ENCODE results near the gene NXPH4.

NXPH4 gene

GRCh38 chr12:57216014-57216911 is at the start of gene NXPH4:
TSS of gene NXPH4 (plus strand) at chr12:57216794. CDS start at chr12:57216970, 176 bp downstream.
- DNase-seq (ENCODE audit: low read depth in 2 of 2): no peak

- peak; percentile 21 to 37 for DNase-seq (ENCODE audit: low read depth in 2 of 2)
These were observed 49.6 kb upstream of the NXPH4 start for GRCh38 chr12:57166971-57167371.

- DNase-seq (ENCODE audit: low read depth in 2 of 2): no peak
These were observed 48.5 kb upstream of the NXPH4 start for GRCh38 chr12:57168058-57168457.

GRCh38 chr12:57169046-57169795 is 47.4 kb upstream of the NXPH4 start:
- no peak for DNase-seq (ENCODE audit: low read depth in 2 of 2)

GRCh38 chr12:57169969-57170368 is 46.6 kb upstream of the NXPH4 start:
- DNase-seq (ENCODE audit: low read depth in 2 of 2): no peak

- no peak for DNase-seq (ENCODE audit: low read depth in 2 of 2)
These were observed 46.2 kb upstream of the NXPH4 start for GRCh38 chr12:57170408-57170807.

- DNase-seq (ENCODE audit: low read depth in 2 of 2): no peak
These were observed 45.7 kb upstream of the NXPH4 start for GRCh38 chr12:57170927-57171326.

GRCh38 chr12:57171668-57172067 is 44.9 kb upstream of the NXPH4 start:
- DNase-seq (ENCODE audit: low read depth in 2 of 2): no peak

- DNase-seq (ENCODE audit: low read depth in 2 of 2): no peak
These were observed 43.5 kb upstream of the NXPH4 start for GRCh38 chr12:57173089-57173488.

GRCh38 chr12:57173683-57174082 is 42.9 kb upstream of the NXPH4 start:
- DNase-seq (ENCODE audit: low read depth in 2 of 2): no peak

- DNase-seq (ENCODE audit: low read depth in 2 of 2): peak; percentile 16 to 54
These were observed 41.0 kb upstream of the NXPH4 start for GRCh38 chr12:57175428-57176138.

- no peak for DNase-seq (ENCODE audit: low read depth in 2 of 2)
These were observed 40.5 kb upstream of the NXPH4 start for GRCh38 chr12:57176139-57176477.

GRCh38 chr12:57176846-57177245 is 39.7 kb upstream of the NXPH4 start:
- DNase-seq (ENCODE audit: low read depth in 2 of 2): no peak

- DNase-seq (ENCODE audit: low read depth in 2 of 2): no peak
These were observed 39.2 kb upstream of the NXPH4 start for GRCh38 chr12:57177354-57177753.

- DNase-seq (ENCODE audit: low read depth in 2 of 2): no peak
These were observed 38.4 kb upstream of the NXPH4 start for GRCh38 chr12:57178213-57178612.

GRCh38 chr12:57179331-57180086 is 37.1 kb upstream of the NXPH4 start:
- DNase-seq (ENCODE audit: low read depth in 2 of 2): no peak

- no peak for DNase-seq (ENCODE audit: low read depth in 2 of 2)
These were observed 36.1 kb upstream of the NXPH4 start for GRCh38 chr12:57180321-57180989.

- DNase-seq (ENCODE audit: low read depth in 2 of 2): no peak
These were observed 35.5 kb upstream of the NXPH4 start for GRCh38 chr12:57181072-57181471.

GRCh38 chr12:57181561-57182155 is 34.9 kb upstream of the NXPH4 start:
- DNase-seq (ENCODE audit: low read depth in 2 of 2): no peak

GRCh38 chr12:57182918-57183575 is 33.5 kb upstream of the NXPH4 start:
- DNase-seq (ENCODE audit: low read depth in 2 of 2): peak; percentile 78 to 83
